ENCODE measurements around the gene ALX1. TPM values are rescaled to one million over a fixed set of nuclear protein-coding genes. Genes with fewer than 3 reads are reported as not detected.

ALX1 gene
- total RNA-seq, 1 experiment from 2014 or later: 2.1 TPM

GRCh38 chr12:85277191-85277590 lies 2.8 kb upstream of the ALX1 start:
- peaks cover 21 to 39% of the 10 kb centered on the region in 2 experiments for H3K4me1 Mint-ChIP-seq
- no peak overlapping the region for H3K27ac ChIP-seq (ENCODE audit: insufficient read length, low read depth, low read length)
- no peak for TF ChIP-seq CTCF (conservative IDR thresholded peaks at IDR 0.05)
- H3K36me3 Mint-ChIP-seq (ENCODE audit: insufficient read depth in 1 of 3, low read depth in 3 of 3): no peaks in the 10 kb centered on the region; a peak in 1 of 7 replicates
- no peak overlapping the region for H3K27ac Mint-ChIP-seq
- H2BK5ac ChIP-seq (ENCODE audit: insufficient read length, low read length): no peak overlapping the region
- no peak overlapping the region for H3K56ac ChIP-seq (ENCODE audit: insufficient read length, low read depth, low read length)
- peaks cover 81% of the 10 kb centered on the region for H3K27me3 Mint-ChIP-seq (ENCODE audit: low read depth)
- no peak overlapping the region for H3K4ac ChIP-seq (ENCODE audit: low read depth, low read length)
- no peak overlapping the region for H2BK15ac ChIP-seq (ENCODE audit: low read depth, low read length)
- H3K18ac ChIP-seq (ENCODE audit: insufficient read length, low read depth, low read length): no peak overlapping the region
- H3T11ph ChIP-seq (ENCODE audit: low read length): no peak overlapping the region
- peaks cover 32% of the 10 kb centered on the region for H3K23me2 ChIP-seq (ENCODE audit: insufficient read length, low read depth, low read length, poor library complexity, severe bottlenecking)
- H3K4me3 Mint-ChIP-seq: no peak overlapping the region
- no peak overlapping the region for H4K8ac ChIP-seq (replicated peaks; ENCODE audit: insufficient read length, low read depth, low read length)
- no peak overlapping the region for H3K14ac ChIP-seq (ENCODE audit: insufficient read depth, low read length)
- no peak overlapping the region for H3K9ac ChIP-seq (ENCODE audit: extremely low read depth, insufficient read length, low read length)
- no CpG with 5 or more reads among the region's 3 CpGs for WGBS (ENCODE audit: extremely low coverage, insufficient read length, low lambda C conversion rate)
- H3K9me3 Mint-ChIP-seq: peaks cover 0 to 3% of the 10 kb centered on the region in 2 experiments; a peak in 1 of 5 replicates
- no peak overlapping the region for H3K4me2 ChIP-seq (ENCODE audit: insufficient read depth, insufficient read length, low read length)
- no peaks in the 10 kb centered on the region for H3K79me2 ChIP-seq (ENCODE audit: insufficient read depth, low read length)
- H2BK20ac ChIP-seq (ENCODE audit: low read depth, low read length, poor library complexity, severe bottlenecking): no peak overlapping the region
- no peaks in the 10 kb centered on the region for H3K79me1 ChIP-seq (ENCODE audit: insufficient read depth, low read depth, low read length, poor library complexity, severe bottlenecking)
- no peak overlapping the region for H2AFZ ChIP-seq (ENCODE audit: low read length)
- H4K5ac ChIP-seq (ENCODE audit: insufficient read length, low read depth, low read length): no peak overlapping the region
- no peak overlapping the region for H2BK12ac ChIP-seq (ENCODE audit: insufficient read length, low read depth, low read length)
- H3K9me3 ChIP-seq (ENCODE audit: control insufficient read depth, low read depth, low read length): no peaks in the 10 kb centered on the region
- no peak overlapping the region for H4K91ac ChIP-seq (ENCODE audit: insufficient read length, low read depth, low read length)
- H3K4me1 ChIP-seq (ENCODE audit: insufficient read depth, low read length): no peaks in the 10 kb centered on the region
- no peaks in the 10 kb centered on the region for H4K20me1 ChIP-seq (ENCODE audit: control insufficient read depth, insufficient read depth, insufficient read length)
- H3K23ac ChIP-seq (ENCODE audit: insufficient read length, low read depth, low read length): no peak overlapping the region
- peaks cover 59% of the 10 kb centered on the region for H3K27me3 ChIP-seq (ENCODE audit: insufficient read depth, low read length)
- no peak for DNase-seq
- no peak overlapping the region for H2AK5ac ChIP-seq (ENCODE audit: insufficient read length, low read length)
- no peak overlapping the region for H2BK120ac ChIP-seq (ENCODE audit: low read depth, low read length, poor library complexity, severe bottlenecking)

Measured in H9 (cell line).